ENCODE data around the gene TMEM167B.

TMEM167B gene

DNA sequence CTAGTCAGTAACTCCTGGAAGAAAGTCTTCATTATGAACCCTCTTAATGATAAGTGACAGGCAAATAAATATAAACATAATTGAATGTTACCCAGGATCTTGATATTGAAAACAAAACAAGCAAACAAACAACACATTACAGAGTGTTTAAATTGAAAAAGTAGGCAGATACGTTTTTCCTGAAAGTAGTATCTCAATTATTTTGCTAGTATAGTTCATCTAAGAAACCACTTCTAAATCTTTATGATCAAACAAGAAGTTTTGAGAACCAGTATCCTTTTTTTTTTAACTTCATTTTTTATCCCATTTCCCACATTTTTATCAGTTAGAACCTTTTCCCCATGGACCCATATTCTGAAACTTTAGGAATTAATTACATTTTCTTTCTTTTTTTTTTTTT lies 45.0 kb upstream of the TMEM167B start:
- no peak overlapping the region for H3K4me3 ChIP-seq (replicated peaks; ENCODE audit: insufficient read depth, low read length)
- no peak for DNase-seq (ENCODE audit: low read depth in 1 of 2, low spot score in 1 of 2)
- no peaks in the 10 kb centered on the region for H3K27me3 ChIP-seq (ENCODE audit: insufficient read depth, poor library complexity, severe bottlenecking)
- no peak overlapping the region for H3K27ac ChIP-seq (replicated peaks)
- TF ChIP-seq, protein P1, sequence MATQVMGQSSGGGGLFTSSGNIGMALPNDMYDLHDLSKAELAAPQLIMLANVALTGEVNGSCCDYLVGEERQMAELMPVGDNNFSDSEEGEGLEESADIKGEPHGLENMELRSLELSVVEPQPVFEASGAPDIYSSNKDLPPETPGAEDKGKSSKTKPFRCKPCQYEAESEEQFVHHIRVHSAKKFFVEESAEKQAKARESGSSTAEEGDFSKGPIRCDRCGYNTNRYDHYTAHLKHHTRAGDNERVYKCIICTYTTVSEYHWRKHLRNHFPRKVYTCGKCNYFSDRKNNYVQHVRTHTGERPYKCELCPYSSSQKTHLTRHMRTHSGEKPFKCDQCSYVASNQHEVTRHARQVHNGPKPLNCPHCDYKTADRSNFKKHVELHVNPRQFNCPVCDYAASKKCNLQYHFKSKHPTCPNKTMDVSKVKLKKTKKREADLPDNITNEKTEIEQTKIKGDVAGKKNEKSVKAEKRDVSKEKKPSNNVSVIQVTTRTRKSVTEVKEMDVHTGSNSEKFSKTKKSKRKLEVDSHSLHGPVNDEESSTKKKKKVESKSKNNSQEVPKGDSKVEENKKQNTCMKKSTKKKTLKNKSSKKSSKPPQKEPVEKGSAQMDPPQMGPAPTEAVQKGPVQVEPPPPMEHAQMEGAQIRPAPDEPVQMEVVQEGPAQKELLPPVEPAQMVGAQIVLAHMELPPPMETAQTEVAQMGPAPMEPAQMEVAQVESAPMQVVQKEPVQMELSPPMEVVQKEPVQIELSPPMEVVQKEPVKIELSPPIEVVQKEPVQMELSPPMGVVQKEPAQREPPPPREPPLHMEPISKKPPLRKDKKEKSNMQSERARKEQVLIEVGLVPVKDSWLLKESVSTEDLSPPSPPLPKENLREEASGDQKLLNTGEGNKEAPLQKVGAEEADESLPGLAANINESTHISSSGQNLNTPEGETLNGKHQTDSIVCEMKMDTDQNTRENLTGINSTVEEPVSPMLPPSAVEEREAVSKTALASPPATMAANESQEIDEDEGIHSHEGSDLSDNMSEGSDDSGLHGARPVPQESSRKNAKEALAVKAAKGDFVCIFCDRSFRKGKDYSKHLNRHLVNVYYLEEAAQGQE (IDR thresholded peaks at IDR 0.05; ENCODE audit: insufficient replicate concordance, low read depth) = no peak

DNA sequence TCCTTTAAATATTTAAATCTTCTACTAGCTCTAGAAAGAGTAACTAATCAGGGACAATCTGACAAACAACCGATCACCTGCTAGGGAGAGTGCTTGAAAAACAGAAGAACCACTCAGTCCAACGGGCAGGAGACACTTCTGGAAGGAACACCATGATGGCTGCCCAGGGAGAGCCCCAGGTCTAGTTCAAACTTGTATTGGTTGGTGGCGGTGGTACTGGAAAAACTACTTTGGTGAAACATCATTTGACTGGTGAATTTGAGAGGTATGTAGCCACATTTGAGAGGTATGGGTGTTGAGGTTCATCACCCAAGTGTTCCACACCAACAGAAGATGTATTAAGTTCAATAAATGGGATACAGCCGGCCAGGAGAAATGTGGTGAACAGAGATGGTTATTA lies 43.9 kb upstream of the TMEM167B start:
- DNase-seq (ENCODE audit: low read depth in 1 of 2, low spot score in 1 of 2) = no peak
- Histone ChIP-seq H3K4me3 (replicated peaks; ENCODE audit: insufficient read depth, low read length) (no peak overlapping the region), H3K27ac (replicated peaks) (no peak overlapping the region), H3K27me3 (ENCODE audit: insufficient read depth, poor library complexity, severe bottlenecking) (no peaks in the 10 kb centered on the region)
- TF ChIP-seq, protein P2, sequence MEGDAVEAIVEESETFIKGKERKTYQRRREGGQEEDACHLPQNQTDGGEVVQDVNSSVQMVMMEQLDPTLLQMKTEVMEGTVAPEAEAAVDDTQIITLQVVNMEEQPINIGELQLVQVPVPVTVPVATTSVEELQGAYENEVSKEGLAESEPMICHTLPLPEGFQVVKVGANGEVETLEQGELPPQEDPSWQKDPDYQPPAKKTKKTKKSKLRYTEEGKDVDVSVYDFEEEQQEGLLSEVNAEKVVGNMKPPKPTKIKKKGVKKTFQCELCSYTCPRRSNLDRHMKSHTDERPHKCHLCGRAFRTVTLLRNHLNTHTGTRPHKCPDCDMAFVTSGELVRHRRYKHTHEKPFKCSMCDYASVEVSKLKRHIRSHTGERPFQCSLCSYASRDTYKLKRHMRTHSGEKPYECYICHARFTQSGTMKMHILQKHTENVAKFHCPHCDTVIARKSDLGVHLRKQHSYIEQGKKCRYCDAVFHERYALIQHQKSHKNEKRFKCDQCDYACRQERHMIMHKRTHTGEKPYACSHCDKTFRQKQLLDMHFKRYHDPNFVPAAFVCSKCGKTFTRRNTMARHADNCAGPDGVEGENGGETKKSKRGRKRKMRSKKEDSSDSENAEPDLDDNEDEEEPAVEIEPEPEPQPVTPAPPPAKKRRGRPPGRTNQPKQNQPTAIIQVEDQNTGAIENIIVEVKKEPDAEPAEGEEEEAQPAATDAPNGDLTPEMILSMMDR (IDR thresholded peaks at IDR 0.05; ENCODE audit: insufficient read depth, low read length) = no peak
- TF ChIP-seq, protein P1 (IDR thresholded peaks at IDR 0.05; ENCODE audit: insufficient replicate concordance, low read depth) = no peak
- TF ChIP-seq POLR2AphosphoS5 (IDR thresholded peaks at IDR 0.05; ENCODE audit: low read depth) (no peak), GABPA (IDR thresholded peaks at IDR 0.05; ENCODE audit: low read depth) (no peak), SPI1 (IDR thresholded peaks at IDR 0.05; ENCODE audit: borderline replicate concordance, low read depth) (no peak)

DNA sequence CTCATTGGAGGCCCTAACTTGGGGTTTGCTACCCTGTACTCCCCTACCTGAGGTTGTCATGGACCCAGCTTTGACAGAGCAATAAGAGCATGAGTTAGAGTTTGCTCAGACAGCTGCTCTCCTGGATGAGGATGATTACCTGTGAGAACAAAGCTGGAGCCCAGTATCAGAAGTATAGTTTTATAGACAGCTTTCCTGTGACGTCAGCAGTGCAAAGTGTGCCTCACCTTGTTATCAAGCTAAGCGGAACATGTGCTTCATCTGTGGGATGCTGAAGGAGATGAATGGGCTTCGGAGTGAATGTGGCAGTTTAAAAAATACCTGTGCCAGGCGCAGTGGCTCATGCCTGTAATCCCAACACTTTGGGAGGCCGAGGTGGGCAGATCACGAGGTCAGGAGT lies 43.2 kb upstream of the TMEM167B start:
- Histone ChIP-seq H3K27ac (replicated peaks) (no peak overlapping the region), H3K4me3 (replicated peaks; ENCODE audit: insufficient read depth, low read length) (no peak overlapping the region), H3K27me3 (ENCODE audit: insufficient read depth, poor library complexity, severe bottlenecking) (no peaks in the 10 kb centered on the region)
- DNase-seq (ENCODE audit: low read depth in 1 of 2, low spot score in 1 of 2) = no peak
- TF ChIP-seq GABPA (IDR thresholded peaks at IDR 0.05; ENCODE audit: low read depth) (no peak), POLR2AphosphoS5 (IDR thresholded peaks at IDR 0.05; ENCODE audit: low read depth) (no peak), SPI1 (IDR thresholded peaks at IDR 0.05; ENCODE audit: borderline replicate concordance, low read depth) (no peak)
- TF ChIP-seq, protein P2 (IDR thresholded peaks at IDR 0.05; ENCODE audit: insufficient read depth, low read length) = no peak
- TF ChIP-seq, protein P1 (IDR thresholded peaks at IDR 0.05; ENCODE audit: insufficient replicate concordance, low read depth) = no peak

DNA sequence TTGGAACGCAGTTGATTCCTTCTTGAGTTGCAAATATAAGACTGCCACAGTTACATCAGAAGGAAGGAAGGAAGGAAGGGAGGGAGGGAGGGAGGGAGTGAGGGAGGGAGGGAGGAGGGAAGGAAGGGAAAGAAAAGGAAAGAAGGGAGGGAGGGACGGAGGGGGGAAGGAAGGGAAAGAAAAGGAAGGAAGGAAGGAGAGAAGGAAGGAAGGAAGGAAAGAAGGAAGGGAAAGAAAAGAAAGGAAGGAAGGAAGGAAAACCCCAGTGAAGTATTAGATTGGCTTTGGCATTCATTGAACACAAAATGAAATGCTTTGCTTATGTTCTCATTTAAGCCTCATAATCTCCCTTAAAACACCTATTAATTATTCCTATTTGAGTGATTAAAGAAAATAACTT lies 42.2 kb upstream of the TMEM167B start:
- no peak overlapping the region for H3K4me3 ChIP-seq (replicated peaks; ENCODE audit: insufficient read depth, low read length)
- TF ChIP-seq, protein P2 (IDR thresholded peaks at IDR 0.05; ENCODE audit: insufficient read depth, low read length) = no peak
- TF ChIP-seq GABPA (IDR thresholded peaks at IDR 0.05; ENCODE audit: low read depth) (no peak), SPI1 (IDR thresholded peaks at IDR 0.05; ENCODE audit: borderline replicate concordance, low read depth) (no peak)
- H3K27me3 ChIP-seq (ENCODE audit: insufficient read depth, poor library complexity, severe bottlenecking) = no peaks in the 10 kb centered on the region
- DNase-seq (ENCODE audit: low read depth in 1 of 2, low spot score in 1 of 2) = no peak
- no peak overlapping the region for H3K27ac ChIP-seq (replicated peaks)

Measured in HL-60 (cell line).